GM23338 (cell line): ENCODE data around the gene RAVER1. TPM values are rescaled to one million over a fixed set of nuclear protein-coding genes. Genes with fewer than 3 reads are reported as not detected.
A peak's percentile ranks its signal among the peaks of the same experiment; 100 is the strongest.

ENCODE experiments used
- ATAC-seq: fragments of 200-7000 bp; cut with Tn5 transposase; 3 replicates; pipeline ENCODE4 v1.9.1; 2020
- DNase-seq: peaks from one replicate; pipeline ENCODE4 v3.0.0-alpha.2; 2015; ENCODE audit warnings: low spot score
- H2AFZ ChIP-seq: fragments of 200-600 bp; sonication (generic); 2 replicates; pipeline ENCODE4 v1.8.0; 2016; ENCODE audit warnings: antibody characterized with exemption, mild to moderate bottlenecking, moderate library complexity
- H3F3A ChIP-seq: fragments of 200-600 bp; sonication (generic); replicated peaks from 2 replicates; pipeline ENCODE4 v1.8.0; 2017; ENCODE audit warnings: antibody characterized with exemption, mixed run types, low read depth
- H3K27ac ChIP-seq: fragments of 200-600 bp; sonication (generic); 2 replicates; pipeline ENCODE4 v1.6.1; 2016; ENCODE audit warnings: low read depth
- H3K27me3 ChIP-seq: fragments of 200-600 bp; sonication (generic); 2 replicates; pipeline ENCODE4 v1.8.0; 2016; ENCODE audit warnings: mild to moderate bottlenecking, mixed run types, moderate library complexity; ENCODE audit not compliant: insufficient read depth
- H3K36me3 ChIP-seq: fragments of 200-600 bp; sonication (generic); 2 replicates; pipeline ENCODE4 v1.8.0; 2016; ENCODE audit warnings: mild to moderate bottlenecking; ENCODE audit not compliant: insufficient read depth
- H3K4me1 ChIP-seq: fragments of 200-600 bp; sonication (generic); 2 replicates; pipeline ENCODE4 v1.8.0; 2016; ENCODE audit warnings: mild to moderate bottlenecking, moderate library complexity; ENCODE audit not compliant: insufficient read depth
- H3K4me2 ChIP-seq: fragments of 200-600 bp; sonication (generic); 2 replicates; pipeline ENCODE4 v1.7.1; 2017; ENCODE audit warnings: mixed run types
- H3K4me3 ChIP-seq: fragments of 200-600 bp; sonication (generic); 2 replicates; pipeline ENCODE4 v1.6.1; 2016; ENCODE audit warnings: mixed run types
- H3K79me2 ChIP-seq: fragments of 200-600 bp; sonication (generic); replicated peaks from 2 replicates; pipeline ENCODE4 v1.8.0; 2017; ENCODE audit warnings: mild to moderate bottlenecking; ENCODE audit not compliant: insufficient read depth
- H3K9me2 ChIP-seq: fragments of 200-600 bp; sonication (generic); 2 replicates; pipeline ENCODE4 v1.8.0; 2017; ENCODE audit not compliant: insufficient read depth
- H4K20me1 ChIP-seq: fragments of 200-600 bp; sonication (generic); replicated peaks from 2 replicates; pipeline ENCODE4 v1.8.0; 2017; ENCODE audit warnings: mild to moderate bottlenecking; ENCODE audit not compliant: insufficient read depth
- H3K27ac Mint-ChIP-seq: 2 replicates; pipeline ENCODE4 v1.8.0; 2020; ENCODE audit warnings: inconsistent platforms, mild to moderate bottlenecking, moderate library complexity, mixed read lengths
- H3K27me3 Mint-ChIP-seq: 3 replicates; pipeline ENCODE4 v1.8.0; 2022; ENCODE audit warnings: low read depth, mild to moderate bottlenecking, moderate library complexity, mixed read lengths, inconsistent platforms; ENCODE audit not compliant: insufficient read depth, poor library complexity
- H3K36me3 Mint-ChIP-seq: 3 replicates; pipeline ENCODE4 v1.8.0; 2021; ENCODE audit warnings: low read depth, mild to moderate bottlenecking, inconsistent platforms, moderate library complexity, mixed read lengths
- H3K4me1 Mint-ChIP-seq: 3 replicates; pipeline ENCODE4 v1.8.0; 2020; ENCODE audit warnings: mild to moderate bottlenecking, inconsistent platforms, mixed read lengths
- H3K4me3 Mint-ChIP-seq: 3 replicates; pipeline ENCODE4 v1.8.0; 2021; ENCODE audit warnings: moderate library complexity, mild to moderate bottlenecking, inconsistent platforms, mixed read lengths
- H3K9me3 Mint-ChIP-seq: 3 replicates; pipeline ENCODE4 v1.8.0; 2020; ENCODE audit warnings: moderate library complexity, mild to moderate bottlenecking, inconsistent platforms, mixed read lengths
- CREB1 ChIP-seq: fragments of 250-450 bp; sonication (Bioruptor Pico); IDR thresholded peaks from 2 replicates; pipeline ENCODE4 v1.5.0; 2020; ENCODE audit warnings: low read depth, mild to moderate bottlenecking, moderate library complexity
- EZH2 ChIP-seq: fragments of 200-600 bp; sonication (generic); IDR thresholded peaks from one replicate; pipeline ENCODE4 v1.8.0; 2017; ENCODE audit warnings: antibody characterized with exemption, mild to moderate bottlenecking, low read depth; ENCODE audit not compliant: unreplicated experiment
- EZH2phosphoT487 ChIP-seq: fragments of 200-600 bp; sonication (generic); IDR thresholded peaks from one replicate; pipeline ENCODE4 v1.8.1; 2018; ENCODE audit warnings: antibody characterized with exemption; ENCODE audit not compliant: unreplicated experiment
- JUNB ChIP-seq: IDR thresholded peaks from one replicate; pipeline ENCODE4 v1.6.1; 2016; ENCODE audit warnings: antibody characterized with exemption; ENCODE audit not compliant: unreplicated experiment
- NANOG ChIP-seq: IDR thresholded peaks from 2 replicates; pipeline ENCODE4 v1.6.1; 2016; ENCODE audit warnings: antibody characterized with exemption, borderline replicate concordance
- POLR2AphosphoS5 ChIP-seq: IDR thresholded peaks from 2 replicates; pipeline ENCODE4 v1.6.1; 2016; ENCODE audit warnings: antibody characterized with exemption, low read depth
- STAT1 ChIP-seq: IDR thresholded peaks from one replicate; pipeline ENCODE4 v1.6.1; 2016; ENCODE audit warnings: antibody characterized with exemption; ENCODE audit not compliant: unreplicated experiment
- ZNF114 ChIP-seq: fragments of 250-450 bp; sonication (Bioruptor Pico); IDR thresholded peaks from 2 replicates; pipeline ENCODE4 v1.5.0; 2020; ENCODE audit warnings: mild to moderate bottlenecking, moderate library complexity
- ZNF331 ChIP-seq: fragments of 250-450 bp; sonication (Bioruptor Pico); IDR thresholded peaks from 2 replicates; pipeline ENCODE4 v1.5.0; 2020; ENCODE audit warnings: low read depth, mild to moderate bottlenecking, moderate library complexity
- polyA plus RNA-seq: library from polyadenylated mRNA; unstranded; fragments of >200 nt; fragmentation: Nextera tagmentation; extraction: Ambion mirVana; gene quantifications from 2 replicates; pipeline ENCODE4 v1.2.1, GENCODE V29; 2016
- total RNA-seq: library from RNA; depleted of rRNA; stranded (reverse); fragments of >200 nt; shearing (Covaris generic); gene quantifications from 2 replicates; pipeline ENCODE4 v1.2.3, GENCODE V29; 2014
- TF ChIP-seq, protein P1 (sequence below): fragments of 250-450 bp; sonication (Bioruptor Pico); IDR thresholded peaks from 2 replicates; pipeline ENCODE4 v1.5.0; 2020; ENCODE audit warnings: mild to moderate bottlenecking, moderate library complexity
- TF ChIP-seq, protein P2 (sequence below), 2 experiments: fragments of 200-600 bp in 1 of 2; sonication (generic) in 1 of 2; conservative IDR thresholded peaks; 2 replicates each; pipeline versions ENCODE4 v1.5.1 to v1.6.1; 2016 to 2017; ENCODE audit warnings: antibody characterized with exemption in 2 of 2, low read depth in 2 of 2, mild to moderate bottlenecking in 2 of 2, moderate library complexity in 1 of 2
- TF ChIP-seq, protein P3 (sequence below): IDR thresholded peaks from 2 replicates; pipeline ENCODE4 v1.6.1; 2016; ENCODE audit warnings: antibody characterized with exemption
- TF ChIP-seq, protein P4 (sequence below): IDR thresholded peaks from one replicate; pipeline ENCODE4 v1.6.1; 2018; ENCODE audit warnings: antibody characterized with exemption; ENCODE audit not compliant: unreplicated experiment

The RAVER1 gene
- total and polyA plus RNA-seq, 2 experiments from 2014 or later: 25.5 to 88.3 TPM

DNA sequence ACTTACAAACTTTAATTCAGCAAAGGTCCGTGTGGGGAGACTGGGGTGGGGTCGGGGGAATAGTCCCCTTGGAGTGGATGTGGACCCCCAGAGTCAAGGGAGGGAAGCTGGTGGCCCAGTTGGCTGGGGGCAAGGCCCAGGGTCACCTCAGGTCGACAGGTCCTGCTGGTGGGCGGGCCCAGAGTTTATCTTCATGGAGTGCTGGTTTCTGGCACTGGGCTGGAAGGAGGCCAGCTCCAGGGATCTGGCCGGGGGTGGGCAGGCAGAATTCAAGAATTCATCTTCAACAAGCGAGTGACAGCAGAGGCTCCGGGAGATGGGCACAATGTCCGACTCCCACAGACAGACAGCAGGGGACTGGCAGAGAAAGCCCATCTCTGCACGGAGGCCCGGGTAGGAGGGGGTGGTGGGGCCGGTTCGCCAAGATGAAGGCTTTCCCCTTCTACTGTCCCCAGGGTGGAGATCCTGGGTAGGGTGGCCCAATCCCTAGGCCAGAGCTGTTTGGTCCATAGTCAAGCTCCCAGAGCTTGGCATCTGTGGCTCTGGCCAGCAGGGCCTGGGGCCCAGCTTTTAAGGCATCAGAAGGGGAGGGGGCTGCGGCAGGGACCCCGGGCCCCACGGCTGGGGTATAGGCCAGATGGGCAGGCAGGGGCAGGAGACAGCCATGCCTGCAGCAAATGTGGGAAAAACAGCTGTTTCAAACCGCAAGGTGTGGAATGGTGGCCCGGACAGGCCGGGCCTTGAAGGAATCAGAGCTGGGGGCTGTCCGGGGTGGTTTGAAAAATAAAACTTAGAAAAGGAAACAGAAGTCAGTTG lies 16.9 kb downstream of the RAVER1 start:
- peaks cover 12% of the 10 kb centered on the region; the same call in 1 of the 2 replicates for H3K4me1 ChIP-seq
- ATAC-seq: peak; percentile 11
- H3K27ac ChIP-seq: peak overlapping the region; percentile 83; the same call in 1 of the 2 replicates
- peak overlapping the region; percentile 94 for H3K4me3 Mint-ChIP-seq
- peaks cover 6% of the 10 kb centered on the region for H3K79me2 ChIP-seq
- DNase-seq: no peak
- no peaks in the 10 kb centered on the region for H3K9me2 ChIP-seq
- peaks cover 3% of the 10 kb centered on the region; the same call in 1 of the 2 replicates for H3K36me3 ChIP-seq
- peaks cover 13% of the 10 kb centered on the region; the same call in 2 of the 3 replicates for H3K4me1 Mint-ChIP-seq
- H3F3A ChIP-seq: peaks cover 12% of the 10 kb centered on the region
- no peaks in the 10 kb centered on the region for H3K9me3 Mint-ChIP-seq
- peak overlapping the region; percentile 92; the same call in 1 of the 2 replicates for H3K4me2 ChIP-seq
- peak overlapping the region; percentile 92 for H3K4me3 ChIP-seq
- peaks cover 32% of the 10 kb centered on the region for H3K36me3 Mint-ChIP-seq
- H2AFZ ChIP-seq: no peak overlapping the region
- no peak for TF ChIP-seq ZNF114 (CRISPR knock-in tag)
- no peak for TF ChIP-seq JUNB
- TF ChIP-seq, protein P1, sequence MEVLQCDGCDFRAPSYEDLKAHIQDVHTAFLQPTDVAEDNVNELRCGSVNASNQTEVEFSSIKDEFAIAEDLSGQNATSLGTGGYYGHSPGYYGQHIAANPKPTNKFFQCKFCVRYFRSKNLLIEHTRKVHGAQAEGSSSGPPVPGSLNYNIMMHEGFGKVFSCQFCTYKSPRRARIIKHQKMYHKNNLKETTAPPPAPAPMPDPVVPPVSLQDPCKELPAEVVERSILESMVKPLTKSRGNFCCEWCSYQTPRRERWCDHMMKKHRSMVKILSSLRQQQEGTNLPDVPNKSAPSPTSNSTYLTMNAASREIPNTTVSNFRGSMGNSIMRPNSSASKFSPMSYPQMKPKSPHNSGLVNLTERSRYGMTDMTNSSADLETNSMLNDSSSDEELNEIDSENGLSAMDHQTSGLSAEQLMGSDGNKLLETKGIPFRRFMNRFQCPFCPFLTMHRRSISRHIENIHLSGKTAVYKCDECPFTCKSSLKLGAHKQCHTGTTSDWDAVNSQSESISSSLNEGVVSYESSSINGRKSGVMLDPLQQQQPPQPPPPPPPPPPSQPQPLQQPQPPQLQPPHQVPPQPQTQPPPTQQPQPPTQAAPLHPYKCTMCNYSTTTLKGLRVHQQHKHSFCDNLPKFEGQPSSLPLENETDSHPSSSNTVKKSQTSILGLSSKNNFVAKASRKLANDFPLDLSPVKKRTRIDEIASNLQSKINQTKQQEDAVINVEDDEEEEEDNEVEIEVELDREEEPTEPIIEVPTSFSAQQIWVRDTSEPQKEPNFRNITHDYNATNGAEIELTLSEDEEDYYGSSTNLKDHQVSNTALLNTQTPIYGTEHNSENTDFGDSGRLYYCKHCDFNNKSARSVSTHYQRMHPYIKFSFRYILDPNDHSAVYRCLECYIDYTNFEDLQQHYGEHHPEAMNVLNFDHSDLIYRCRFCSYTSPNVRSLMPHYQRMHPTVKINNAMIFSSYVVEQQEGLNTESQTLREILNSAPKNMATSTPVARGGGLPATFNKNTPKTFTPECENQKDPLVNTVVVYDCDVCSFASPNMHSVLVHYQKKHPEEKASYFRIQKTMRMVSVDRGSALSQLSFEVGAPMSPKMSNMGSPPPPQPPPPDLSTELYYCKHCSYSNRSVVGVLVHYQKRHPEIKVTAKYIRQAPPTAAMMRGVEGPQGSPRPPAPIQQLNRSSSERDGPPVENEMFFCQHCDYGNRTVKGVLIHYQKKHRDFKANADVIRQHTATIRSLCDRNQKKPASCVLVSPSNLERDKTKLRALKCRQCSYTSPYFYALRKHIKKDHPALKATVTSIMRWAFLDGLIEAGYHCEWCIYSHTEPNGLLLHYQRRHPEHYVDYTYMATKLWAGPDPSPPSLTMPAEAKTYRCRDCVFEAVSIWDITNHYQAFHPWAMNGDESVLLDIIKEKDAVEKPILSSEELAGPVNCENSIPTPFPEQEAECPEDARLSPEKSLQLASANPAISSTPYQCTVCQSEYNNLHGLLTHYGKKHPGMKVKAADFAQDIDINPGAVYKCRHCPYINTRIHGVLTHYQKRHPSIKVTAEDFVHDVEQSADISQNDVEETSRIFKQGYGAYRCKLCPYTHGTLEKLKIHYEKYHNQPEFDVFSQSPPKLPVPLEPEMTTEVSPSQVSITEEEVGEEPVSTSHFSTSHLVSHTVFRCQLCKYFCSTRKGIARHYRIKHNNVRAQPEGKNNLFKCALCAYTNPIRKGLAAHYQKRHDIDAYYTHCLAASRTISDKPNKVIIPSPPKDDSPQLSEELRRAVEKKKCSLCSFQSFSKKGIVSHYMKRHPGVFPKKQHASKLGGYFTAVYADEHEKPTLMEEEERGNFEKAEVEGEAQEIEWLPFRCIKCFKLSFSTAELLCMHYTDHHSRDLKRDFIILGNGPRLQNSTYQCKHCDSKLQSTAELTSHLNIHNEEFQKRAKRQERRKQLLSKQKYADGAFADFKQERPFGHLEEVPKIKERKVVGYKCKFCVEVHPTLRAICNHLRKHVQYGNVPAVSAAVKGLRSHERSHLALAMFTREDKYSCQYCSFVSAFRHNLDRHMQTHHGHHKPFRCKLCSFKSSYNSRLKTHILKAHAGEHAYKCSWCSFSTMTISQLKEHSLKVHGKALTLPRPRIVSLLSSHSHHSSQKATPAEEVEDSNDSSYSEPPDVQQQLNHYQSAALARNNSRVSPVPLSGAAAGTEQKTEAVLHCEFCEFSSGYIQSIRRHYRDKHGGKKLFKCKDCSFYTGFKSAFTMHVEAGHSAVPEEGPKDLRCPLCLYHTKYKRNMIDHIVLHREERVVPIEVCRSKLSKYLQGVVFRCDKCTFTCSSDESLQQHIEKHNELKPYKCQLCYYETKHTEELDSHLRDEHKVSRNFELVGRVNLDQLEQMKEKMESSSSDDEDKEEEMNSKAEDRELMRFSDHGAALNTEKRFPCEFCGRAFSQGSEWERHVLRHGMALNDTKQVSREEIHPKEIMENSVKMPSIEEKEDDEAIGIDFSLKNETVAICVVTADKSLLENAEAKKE: no peak
- no peak for TF ChIP-seq EZH2
- TF ChIP-seq, protein P2, sequence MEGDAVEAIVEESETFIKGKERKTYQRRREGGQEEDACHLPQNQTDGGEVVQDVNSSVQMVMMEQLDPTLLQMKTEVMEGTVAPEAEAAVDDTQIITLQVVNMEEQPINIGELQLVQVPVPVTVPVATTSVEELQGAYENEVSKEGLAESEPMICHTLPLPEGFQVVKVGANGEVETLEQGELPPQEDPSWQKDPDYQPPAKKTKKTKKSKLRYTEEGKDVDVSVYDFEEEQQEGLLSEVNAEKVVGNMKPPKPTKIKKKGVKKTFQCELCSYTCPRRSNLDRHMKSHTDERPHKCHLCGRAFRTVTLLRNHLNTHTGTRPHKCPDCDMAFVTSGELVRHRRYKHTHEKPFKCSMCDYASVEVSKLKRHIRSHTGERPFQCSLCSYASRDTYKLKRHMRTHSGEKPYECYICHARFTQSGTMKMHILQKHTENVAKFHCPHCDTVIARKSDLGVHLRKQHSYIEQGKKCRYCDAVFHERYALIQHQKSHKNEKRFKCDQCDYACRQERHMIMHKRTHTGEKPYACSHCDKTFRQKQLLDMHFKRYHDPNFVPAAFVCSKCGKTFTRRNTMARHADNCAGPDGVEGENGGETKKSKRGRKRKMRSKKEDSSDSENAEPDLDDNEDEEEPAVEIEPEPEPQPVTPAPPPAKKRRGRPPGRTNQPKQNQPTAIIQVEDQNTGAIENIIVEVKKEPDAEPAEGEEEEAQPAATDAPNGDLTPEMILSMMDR (conservative IDR thresholded peaks at IDR 0.05; ENCODE audit: low read depth in 2 of 2): no peak
- TF ChIP-seq ZNF331 (CRISPR knock-in tag): no peak
- no peak for TF ChIP-seq NANOG
- no peak for TF ChIP-seq POLR2AphosphoS5
- TF ChIP-seq, protein P3, sequence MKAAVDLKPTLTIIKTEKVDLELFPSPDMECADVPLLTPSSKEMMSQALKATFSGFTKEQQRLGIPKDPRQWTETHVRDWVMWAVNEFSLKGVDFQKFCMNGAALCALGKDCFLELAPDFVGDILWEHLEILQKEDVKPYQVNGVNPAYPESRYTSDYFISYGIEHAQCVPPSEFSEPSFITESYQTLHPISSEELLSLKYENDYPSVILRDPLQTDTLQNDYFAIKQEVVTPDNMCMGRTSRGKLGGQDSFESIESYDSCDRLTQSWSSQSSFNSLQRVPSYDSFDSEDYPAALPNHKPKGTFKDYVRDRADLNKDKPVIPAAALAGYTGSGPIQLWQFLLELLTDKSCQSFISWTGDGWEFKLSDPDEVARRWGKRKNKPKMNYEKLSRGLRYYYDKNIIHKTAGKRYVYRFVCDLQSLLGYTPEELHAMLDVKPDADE: no peak
- TF ChIP-seq, protein P4, sequence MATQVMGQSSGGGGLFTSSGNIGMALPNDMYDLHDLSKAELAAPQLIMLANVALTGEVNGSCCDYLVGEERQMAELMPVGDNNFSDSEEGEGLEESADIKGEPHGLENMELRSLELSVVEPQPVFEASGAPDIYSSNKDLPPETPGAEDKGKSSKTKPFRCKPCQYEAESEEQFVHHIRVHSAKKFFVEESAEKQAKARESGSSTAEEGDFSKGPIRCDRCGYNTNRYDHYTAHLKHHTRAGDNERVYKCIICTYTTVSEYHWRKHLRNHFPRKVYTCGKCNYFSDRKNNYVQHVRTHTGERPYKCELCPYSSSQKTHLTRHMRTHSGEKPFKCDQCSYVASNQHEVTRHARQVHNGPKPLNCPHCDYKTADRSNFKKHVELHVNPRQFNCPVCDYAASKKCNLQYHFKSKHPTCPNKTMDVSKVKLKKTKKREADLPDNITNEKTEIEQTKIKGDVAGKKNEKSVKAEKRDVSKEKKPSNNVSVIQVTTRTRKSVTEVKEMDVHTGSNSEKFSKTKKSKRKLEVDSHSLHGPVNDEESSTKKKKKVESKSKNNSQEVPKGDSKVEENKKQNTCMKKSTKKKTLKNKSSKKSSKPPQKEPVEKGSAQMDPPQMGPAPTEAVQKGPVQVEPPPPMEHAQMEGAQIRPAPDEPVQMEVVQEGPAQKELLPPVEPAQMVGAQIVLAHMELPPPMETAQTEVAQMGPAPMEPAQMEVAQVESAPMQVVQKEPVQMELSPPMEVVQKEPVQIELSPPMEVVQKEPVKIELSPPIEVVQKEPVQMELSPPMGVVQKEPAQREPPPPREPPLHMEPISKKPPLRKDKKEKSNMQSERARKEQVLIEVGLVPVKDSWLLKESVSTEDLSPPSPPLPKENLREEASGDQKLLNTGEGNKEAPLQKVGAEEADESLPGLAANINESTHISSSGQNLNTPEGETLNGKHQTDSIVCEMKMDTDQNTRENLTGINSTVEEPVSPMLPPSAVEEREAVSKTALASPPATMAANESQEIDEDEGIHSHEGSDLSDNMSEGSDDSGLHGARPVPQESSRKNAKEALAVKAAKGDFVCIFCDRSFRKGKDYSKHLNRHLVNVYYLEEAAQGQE: no peak
- TF ChIP-seq CREB1 (CRISPR knock-in tag): no peak
- no peak for TF ChIP-seq STAT1
- no peak for TF ChIP-seq EZH2phosphoT487
- peaks cover 3% of the 10 kb centered on the region; the same call in 1 of the 2 replicates for H4K20me1 ChIP-seq
- peak overlapping the region; percentile 78 for H3K27ac Mint-ChIP-seq
- no peaks in the 10 kb centered on the region for H3K27me3 ChIP-seq
- peaks cover 12% of the 10 kb centered on the region for H3K27me3 Mint-ChIP-seq
